NCI-H187 (cell line): ENCODE data around the gene SETBP1.
"Not testable (repeated sequence)": the region's sequence is repeated elsewhere in the genome, so short reads cannot be mapped to it uniquely, and the experiment has no call there.

ENCODE experiments used
- DNase-seq, 2 experiments: peaks; one replicate each; lab custom pipeline; 2025; lab: John Stamatoyannopoulos, UW

SETBP1 gene

DNA sequence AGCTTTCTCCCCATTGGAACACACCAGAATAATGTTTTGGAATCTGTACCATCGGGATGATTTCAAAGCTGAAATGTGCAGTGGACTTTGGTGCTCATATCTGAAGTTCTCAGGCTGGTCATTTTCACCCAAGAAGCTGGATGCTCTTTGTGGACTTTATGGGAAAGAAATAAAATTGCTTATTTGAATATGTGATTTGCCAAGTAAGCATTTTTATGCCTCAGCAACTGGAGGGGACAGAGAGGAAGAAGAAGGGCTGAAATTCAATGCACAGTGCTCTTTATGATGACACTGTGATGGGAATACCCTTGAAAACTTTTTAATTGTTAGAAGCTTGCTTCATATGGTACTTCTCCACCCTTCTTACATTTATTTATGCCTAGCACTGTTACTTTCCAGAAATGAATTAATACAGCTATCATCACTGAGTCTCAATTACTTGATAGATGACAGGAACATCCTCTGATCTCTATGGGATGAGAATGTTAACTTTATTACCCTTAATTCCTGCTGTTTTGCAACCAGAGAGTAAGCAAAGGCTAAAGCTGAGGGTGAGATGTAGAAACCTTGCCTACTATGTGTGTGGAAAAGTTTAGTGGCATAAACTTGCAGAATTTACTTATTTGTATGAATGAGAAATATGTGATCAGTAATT lies 23.6 kb downstream of the SETBP1 start:
- DNase-seq, result no peak

DNA sequence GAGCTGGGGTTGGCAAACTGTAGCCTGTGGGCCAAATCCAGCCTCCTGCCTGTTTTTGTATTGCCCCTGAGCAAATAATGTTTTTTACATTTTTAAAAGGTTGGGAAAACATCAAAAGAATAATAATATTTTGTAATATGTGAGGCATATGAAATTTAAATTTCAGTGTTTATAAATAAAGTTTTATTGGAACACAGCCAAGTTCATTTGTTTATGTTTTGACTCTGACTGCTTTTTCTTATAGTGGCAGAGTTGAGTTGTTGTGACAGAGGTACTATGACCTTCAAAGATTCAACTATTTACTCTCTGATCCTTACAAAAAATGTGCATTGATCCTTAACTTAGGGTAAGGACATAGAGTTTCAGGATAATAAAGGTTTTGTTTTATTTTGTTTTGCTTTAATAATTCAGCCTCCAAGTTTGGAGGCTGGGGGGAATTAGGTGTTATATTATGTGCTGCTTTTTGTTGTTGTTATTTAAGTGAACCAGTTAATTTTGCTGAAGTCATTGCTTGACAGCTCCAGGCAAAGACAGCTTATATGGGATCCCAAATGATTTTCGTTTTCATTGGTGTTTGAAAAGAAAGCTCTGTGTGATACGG lies 24.5 kb downstream of the SETBP1 start:
- no peak for DNase-seq

DNA sequence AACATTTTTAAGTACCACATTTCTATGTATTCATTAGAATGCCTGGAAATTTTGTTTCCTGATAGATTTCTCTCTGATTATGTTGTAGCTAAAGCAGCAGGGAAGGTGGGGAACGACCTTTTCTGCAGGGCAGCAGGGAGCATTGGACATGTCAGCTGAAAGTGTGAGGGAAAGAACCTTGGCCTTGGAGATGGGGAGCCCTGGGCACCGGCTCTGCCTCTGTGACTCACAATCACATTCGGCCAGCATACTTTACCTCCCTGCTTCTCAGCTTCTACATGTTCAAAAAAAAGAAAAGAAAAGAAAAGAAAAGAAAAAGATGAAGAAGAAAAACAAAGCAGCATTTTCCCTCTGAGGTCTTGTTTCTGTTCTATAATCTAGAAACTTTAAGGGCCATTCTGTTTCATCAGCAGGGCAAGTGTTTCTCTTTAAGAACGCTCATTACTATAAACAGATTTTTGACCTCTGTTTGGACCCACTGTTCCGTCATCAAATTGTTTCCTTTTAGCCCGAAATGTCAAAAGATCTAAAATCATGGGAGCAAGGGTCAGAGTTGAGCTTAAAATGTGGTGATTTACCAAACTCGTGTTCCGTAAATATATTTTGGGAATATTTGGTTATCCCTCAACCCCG lies 27.9 kb downstream of the SETBP1 start:
- no peak for DNase-seq

DNA sequence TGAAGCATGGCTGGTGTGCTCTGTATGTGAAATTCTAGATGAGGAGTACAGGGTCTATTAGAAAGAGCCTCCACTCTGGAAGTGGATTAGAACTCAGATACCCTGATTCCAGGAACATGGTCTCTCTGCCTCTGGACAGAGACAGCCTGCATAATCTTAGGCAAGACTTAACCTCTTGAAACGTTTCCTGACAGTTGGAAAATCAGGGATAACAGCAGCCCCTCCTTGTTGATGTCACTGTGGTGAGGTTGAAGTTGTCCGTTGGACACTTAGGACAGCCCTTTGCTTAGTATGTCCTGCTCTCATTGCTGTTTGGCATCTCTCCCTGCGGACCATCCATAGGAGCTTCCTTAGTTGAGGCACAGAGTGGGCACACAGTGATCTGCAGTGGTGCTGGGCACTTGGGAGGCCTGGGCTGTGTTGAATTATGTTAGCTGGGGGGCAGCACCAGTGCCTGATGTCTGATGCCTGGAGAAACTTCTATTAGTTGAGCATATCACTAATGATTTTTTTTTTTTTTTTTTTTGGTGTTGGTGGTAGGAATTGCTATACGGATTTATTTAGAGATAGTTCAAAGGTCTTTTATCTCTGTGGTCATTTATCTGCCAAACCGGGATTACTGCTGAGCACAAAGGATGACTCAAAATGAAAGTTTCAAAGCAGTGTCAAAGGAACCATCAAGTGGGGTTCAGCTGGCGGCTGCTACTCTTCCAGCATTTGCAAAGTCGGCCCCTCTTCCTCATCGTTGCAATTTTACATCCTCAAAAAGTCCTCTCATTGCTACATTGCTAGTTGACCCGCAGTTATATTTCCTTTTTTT lies 28.8 kb downstream of the SETBP1 start:
- DNase-seq, result no peak

DNA sequence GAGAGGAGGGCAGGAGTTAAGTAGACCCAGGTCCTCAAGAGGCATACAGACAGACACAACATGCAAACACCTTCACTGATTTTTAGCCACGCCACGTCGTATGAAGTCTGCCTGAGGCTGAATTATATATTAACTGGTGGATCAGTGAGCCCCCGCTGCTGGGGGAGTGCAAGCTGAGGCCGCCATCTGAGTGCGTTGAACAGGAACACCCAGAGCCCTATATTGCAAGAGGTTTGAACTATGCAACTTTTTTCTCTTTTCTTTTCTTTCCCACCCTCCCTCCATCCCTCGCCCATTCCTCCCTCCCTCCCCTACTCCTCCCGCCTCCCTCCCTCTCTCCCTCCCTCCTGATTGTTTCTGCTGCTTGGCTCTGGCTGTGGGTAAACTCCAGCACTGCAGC lies 30.2 kb downstream of the SETBP1 start:
- no peak for DNase-seq

DNA sequence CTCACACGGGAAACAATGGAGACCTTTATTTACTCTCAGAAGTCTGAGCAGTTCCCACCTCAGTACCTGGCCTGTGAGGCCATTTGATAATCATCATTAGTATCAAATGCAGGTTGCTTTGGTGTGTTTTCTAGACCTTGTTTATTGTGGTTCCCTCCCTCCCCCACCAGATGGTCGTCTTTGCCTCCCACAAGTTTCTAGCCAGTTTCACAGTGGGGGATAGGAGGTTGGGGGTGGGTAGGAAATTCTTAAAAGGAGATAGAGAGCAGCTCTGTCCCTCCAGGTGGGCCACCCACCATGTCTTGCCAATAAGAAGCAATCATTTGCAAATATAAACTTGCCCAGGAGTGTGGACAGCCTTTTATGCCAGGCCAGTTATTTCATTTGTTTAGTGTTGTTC lies 31.3 kb downstream of the SETBP1 start:
- no peak for DNase-seq

DNA sequence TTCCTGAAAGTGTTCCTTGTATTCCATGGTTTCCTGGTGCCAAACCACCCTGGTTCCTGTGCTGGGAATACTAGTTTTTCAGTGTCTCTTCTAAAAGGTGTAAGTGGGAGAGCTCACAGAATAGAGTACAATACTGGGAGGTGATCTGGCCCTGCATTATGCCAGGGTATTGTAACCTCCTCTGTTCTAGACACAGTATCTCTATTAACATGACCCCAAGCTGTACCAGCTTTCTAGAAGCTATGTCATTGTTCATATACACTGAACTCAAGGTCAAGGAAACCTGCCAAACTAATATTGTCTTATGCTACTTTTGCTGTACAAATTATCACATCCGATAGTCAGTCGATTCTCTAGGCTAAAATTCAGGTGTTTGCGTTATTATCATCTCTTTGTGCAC lies 32.7 kb downstream of the SETBP1 start:
- no peak for DNase-seq

DNA sequence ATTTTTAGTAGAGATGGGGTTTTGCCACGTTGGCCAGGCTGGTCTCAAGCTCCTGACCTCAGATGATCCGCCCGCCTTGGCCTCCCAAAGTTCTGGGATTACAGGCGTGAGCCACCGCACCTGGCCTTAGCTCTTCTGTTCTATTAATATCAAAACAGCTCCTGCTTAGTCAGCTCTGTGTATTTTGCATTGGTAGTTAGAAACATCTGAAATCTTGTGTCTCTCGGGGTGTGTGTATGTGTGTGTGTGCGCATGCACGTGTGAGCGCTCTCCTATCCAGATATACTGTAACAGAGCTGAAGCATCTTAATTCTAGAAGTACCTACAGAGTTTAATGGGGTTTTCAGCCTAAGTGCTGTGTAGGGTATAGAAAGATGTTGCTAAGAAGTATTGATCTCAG lies 33.7 kb downstream of the SETBP1 start:
- DNase-seq, result no peak

DNA sequence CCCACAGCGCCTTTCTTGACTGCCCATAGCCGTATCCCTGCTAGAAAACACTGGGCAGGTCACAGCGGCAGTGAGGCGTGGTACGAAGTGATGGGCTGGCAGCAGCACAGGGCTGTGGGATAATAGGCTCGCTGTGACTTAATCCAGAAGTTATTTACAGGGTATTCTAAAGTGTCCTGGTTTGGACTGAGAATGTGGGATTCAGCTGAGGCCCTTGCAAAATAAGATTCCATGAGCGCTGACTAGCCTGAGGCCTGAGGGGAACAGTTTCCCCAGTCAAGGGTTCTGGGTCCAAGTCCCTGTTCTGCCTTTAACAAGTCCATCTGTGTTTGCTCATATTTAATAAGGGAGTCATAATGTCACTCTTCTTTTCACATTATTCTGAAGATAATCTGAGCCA lies 34.6 kb downstream of the SETBP1 start:
- DNase-seq, result no peak

DNA sequence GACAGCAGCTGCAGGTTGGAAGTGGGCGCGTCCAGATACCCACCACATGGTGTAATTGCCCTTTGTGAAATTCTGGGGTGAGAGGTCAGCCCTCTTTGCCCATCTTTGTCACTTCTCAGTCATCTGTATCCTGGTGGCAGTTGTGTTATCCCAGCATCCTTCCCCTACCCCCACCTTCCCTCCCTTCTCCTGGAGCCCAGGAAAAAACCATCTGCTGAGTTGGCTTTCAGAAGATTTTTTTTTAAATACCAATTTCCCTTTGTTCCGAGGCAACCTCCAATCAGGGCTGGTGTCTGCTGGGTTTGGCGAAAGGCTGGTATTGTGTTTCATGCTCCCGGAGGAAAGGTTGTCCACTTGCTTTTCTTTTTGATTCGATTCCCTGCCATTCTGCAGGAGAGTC lies 35.2 kb downstream of the SETBP1 start:
- no peak for DNase-seq

DNA sequence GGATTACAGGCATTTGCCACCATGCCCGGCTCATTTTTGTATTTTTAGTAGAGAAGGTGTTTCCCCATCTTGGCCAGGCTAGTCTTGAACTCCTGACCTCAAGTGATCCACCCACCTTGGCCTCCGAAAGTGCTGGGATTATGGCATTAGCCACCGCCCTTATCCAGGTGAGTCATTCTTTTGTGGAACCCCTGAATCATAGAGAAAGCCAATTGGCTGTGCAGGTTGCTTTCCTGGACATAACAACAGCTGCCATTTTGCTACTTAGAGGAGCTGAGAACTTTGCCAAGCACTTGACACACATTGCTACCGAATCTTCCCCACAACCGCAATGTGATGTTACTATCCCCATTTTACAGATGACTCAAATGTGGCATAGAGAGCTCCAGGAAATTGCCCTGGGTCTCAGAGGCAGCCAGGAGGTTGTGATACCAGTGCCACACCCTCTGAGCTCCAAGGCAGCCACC lies 36.0 kb downstream of the SETBP1 start:
- DNase-seq, result no peak

DNA sequence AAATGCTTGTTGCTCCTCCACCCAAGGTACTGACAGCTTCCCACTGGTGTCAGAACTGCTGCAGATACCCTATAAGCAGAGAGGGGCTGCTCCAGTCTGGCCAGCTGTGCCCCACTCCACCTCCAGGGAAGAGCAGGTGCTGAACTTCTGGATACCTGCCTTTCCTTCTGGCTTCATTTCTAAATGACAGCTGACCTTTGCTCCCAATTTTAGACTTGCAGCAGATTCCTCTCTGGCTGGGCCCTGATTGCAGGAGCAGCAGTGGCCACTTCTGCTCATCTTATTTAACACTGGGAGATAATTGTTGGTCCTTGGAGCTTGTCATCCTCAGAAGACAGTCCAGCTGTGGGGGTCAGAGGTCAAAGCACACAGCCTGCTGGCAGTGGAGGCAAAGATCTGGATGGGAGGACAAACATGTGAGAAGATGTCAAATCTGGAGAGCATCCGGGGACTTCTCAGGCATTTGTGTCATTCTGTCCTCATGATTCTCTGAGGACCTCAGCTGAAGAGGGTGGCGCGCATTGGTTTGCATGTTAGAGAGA lies 38.9 kb downstream of the SETBP1 start:
- no peak for DNase-seq

DNA sequence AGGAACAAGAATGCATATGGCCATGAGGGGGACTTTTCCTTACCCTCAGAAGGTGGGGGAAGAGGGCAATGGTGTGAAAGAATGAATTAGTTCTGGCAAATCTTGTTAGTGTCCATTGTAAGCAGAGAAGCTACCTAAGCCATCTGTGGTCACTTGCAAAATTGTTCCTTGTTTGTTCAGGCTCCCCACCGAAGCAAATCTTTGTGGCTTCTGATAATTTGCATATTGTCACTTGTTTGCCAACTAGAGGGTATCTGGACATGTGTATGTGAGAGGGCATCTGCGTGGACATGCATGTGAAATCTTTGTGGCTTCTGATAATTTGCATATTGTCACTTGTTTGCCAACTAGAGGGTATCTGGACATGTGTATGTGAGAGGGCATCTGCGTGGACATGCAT lies 41.1 kb downstream of the SETBP1 start:
- not testable (repeated sequence) for DNase-seq

DNA sequence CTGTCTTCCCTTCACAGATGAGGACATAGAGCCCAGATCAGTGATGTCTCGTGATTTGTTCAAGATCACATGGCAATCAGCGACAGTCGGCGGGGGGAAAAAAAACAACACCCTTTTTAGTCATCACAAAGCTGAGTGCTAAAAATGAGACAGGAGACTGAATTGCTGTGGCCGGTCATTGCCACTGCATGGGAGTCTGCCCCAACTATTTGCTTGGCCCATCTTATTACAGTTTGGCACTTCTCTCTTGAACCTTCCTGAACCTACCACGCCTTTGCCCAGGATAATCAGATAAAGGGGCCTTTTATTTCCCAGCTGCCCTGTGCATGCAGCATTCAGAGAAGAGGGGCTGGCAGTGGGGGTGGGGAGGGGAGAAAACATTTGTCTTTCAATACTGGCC lies 42.7 kb downstream of the SETBP1 start:
- DNase-seq, result no peak

DNA sequence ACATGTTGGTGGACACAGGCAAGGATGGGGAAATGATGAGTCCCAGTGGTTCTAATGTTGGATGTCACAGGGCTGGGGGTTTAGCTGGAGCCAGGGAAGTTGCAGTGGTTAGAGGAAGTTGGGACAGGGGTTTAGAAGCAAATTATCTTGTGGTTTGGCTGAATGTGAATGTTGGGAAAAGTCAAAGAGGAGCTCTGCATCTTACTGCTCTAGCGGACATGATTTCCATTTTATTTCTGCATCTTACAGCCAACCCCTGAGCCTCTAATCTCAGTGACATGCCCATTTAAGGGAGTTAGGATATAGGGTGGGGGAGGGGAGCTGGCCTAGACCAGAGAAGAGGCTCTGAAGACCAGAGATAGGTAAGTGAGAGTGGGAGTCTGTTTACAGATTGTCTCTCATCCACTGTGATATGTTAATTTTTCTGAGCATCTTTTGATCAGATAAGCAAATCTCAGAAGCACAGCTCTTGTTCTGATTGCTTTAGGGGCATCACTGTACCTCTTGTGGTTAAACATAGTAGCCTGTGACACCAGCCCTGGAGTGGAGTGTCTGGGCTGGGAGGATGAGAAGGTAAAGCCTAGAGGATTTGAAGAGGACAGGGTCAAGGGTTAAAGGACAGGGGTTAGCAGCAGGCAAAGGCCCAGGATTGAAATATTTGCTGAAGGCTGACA lies 43.6 kb downstream of the SETBP1 start:
- no peak for DNase-seq

DNA sequence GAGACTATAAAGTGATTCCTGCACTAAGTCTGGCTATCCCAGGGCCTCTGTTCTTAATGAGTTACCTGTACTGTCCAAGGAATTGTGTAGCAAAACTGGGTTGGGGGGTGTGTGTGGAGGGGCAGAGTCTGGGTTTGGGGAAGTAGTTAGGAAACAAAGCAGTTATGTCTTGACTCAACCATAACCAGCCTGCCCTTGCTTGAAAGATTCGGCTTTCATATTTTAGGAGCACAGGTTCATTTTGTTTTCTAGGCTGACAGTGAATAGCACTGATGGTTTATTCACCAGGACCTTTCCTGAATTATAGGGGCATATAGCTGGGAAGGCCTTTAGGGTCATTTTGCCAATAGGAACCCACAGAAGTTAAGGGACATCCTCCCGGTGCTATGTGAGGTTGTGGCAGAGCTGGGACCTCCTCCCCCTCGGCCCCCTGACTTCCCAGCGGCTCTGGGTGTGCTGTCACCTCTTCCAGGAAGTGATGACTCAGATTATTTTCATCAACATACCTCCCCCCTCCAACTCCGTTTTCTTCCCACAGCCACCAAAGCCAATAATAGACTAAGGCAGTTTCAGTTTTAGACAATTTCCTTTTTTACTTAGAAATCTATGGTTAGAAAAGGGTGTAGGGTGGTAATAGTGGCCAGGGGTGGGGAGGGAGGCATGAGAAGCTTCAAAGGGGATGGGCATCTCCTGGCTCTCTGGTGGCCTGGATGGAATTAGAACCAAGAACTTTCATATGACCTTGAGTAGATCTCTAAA lies 44.8 kb downstream of the SETBP1 start:
- no peak for DNase-seq

DNA sequence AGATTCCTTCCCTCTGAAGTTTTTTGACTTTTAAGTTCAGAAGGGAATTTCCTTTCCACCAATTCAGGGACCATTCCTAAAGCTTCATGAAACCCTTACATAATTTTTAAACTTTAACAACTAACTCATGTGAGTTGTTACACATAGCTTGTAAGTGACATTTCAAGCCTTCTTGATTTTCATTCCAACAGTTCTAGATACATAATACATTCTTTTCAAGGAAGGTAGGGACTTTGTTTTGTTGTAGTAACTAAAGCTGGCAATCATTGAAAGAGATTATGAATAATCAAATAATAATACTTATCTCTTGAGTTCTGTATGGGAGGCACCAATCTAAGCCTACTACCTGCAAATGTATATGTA lies 45.4 kb downstream of the SETBP1 start:
- DNase-seq, result no peak

DNA sequence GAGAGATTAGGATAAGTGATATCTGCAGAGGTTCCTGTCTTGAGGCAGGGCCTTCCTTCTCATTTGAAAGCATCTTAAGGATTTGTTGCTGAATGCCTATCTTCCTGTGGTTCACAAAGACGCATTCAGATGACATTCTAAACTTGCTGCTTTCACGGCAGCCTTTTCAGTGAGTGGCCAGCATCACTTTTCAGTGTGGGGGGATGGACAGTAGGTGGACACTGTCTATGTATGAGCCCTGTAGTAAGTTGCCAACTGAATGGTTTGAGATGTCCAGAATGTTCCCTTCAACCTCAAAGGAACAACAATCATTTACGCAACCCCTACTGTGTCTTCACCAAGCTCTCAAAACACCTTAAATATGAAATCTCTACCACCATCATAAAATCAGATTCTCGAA lies 46.6 kb downstream of the SETBP1 start:
- DNase-seq, result no peak

DNA sequence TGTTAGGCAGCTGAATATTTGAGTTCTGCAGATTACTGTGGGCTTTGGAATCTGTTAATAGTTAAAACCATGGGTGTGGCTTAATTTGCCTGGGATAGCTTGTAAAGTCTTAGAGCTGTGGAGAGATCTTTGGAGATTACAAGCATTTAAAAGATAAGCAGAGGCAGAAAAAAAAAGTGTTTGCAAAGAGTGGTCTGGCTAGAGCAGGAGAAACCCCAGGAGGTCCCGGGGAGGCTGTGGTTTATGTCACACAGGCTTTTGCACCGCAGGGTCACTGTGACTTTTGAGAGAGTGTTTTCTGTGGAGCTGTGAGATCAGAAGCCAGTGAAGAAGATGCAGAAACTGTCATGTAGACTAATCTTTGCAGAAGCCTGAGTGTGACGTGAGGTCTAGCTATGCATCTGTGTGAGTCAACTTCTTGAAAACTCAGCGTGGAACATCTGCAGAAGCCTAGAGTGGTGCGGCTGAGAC lies 49.0 kb downstream of the SETBP1 start:
- DNase-seq, result no peak

DNA sequence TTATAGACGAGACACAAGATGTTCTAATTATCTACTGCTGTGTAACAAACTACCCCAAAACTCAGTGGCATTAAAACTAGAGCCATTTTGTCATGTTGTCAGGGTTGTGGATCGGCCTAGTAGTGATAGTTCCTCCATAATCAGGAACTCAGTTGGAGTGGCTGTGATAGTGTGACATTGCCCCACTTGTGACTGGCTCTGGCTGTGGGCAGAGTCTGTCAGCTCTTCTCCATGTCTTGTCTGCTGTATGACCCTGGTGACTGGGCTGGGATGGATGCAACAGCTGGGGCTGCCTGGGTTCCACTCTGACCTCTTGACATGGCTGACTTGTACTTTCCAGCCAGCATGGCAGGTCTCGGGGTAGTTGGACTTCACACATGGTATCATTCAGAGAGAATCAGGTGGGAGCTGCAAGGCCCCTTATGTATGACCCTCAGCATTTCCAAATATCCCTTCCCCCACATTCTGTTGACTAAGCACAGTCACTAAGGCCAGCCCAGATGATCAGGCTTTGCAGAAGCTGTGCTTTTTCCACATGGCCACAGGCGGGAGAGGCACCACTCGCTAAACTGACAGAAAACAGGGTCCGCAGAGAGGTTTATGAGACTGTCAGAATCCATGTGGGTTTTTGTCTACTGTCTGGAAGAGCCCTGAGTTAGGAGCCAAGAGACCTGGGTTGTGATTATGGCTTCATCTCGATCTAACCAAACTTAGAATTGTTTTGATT lies 50.3 kb downstream of the SETBP1 start:
- no peak for DNase-seq
